Loucy (cell line): ENCODE results near the gene LETM1.

Source experiments
- H2AFZ ChIP-seq: fragments of 200-600 bp; sonication (generic); 2 replicates; pipeline ENCODE4 v1.6.0; 2016; ENCODE audit warnings: antibody characterized with exemption, mild to moderate bottlenecking, low read length, moderate library complexity
- H3F3A ChIP-seq: fragments of 200-600 bp; 2 replicates; pipeline ENCODE4 v1.6.0; 2016; ENCODE audit warnings: antibody characterized with exemption, low read depth, mild to moderate bottlenecking
- H3K27me3 ChIP-seq: fragments of 200-600 bp; sonication (generic); 2 replicates; pipeline ENCODE4 v1.6.1; 2014; ENCODE audit warnings: low read length, mild to moderate bottlenecking; ENCODE audit not compliant: insufficient read depth, poor library complexity, severe bottlenecking
- H3K36me3 ChIP-seq: fragments of 200-600 bp; sonication (generic); 2 replicates; pipeline ENCODE4 v1.6.1; 2016; ENCODE audit warnings: low read length; ENCODE audit not compliant: insufficient read depth
- H3K4me1 ChIP-seq: fragments of 200-600 bp; sonication (generic); 2 replicates; pipeline ENCODE4 v1.5.1; 2014; ENCODE audit warnings: low read length, mild to moderate bottlenecking; ENCODE audit not compliant: insufficient read depth, poor library complexity, severe bottlenecking
- H3K4me2 ChIP-seq: fragments of 200-600 bp; sonication (generic); 2 replicates; pipeline ENCODE4 v1.6.0; 2014; ENCODE audit warnings: antibody characterized with exemption, low read length, low read depth, mild to moderate bottlenecking; ENCODE audit not compliant: poor library complexity, severe bottlenecking
- H3K4me3 ChIP-seq: fragments of 200-600 bp; sonication (generic); 2 replicates; pipeline ENCODE4 v1.5.1; 2014; ENCODE audit warnings: low read length, mild to moderate bottlenecking, mixed read lengths; ENCODE audit not compliant: poor library complexity, severe bottlenecking
- H3K79me2 ChIP-seq: fragments of 200-600 bp; sonication (generic); 2 replicates; pipeline ENCODE4 v1.6.1; 2014; ENCODE audit warnings: low read length; ENCODE audit not compliant: insufficient read depth
- H3K9ac ChIP-seq: fragments of 200-600 bp; sonication (generic); 2 replicates; pipeline ENCODE4 v1.6.0; 2014; ENCODE audit warnings: mild to moderate bottlenecking, low read depth, low read length, moderate library complexity; ENCODE audit not compliant: poor library complexity, severe bottlenecking
- H3K9me2 ChIP-seq: fragments of 200-600 bp; sonication (generic); replicated peaks from 2 replicates; pipeline ENCODE4 v1.6.1; 2016; ENCODE audit warnings: low read depth, low read length, mixed read lengths
- H3K9me3 ChIP-seq: fragments of 200-600 bp; sonication (generic); 2 replicates; pipeline ENCODE4 v1.6.1; 2014; ENCODE audit warnings: mild to moderate bottlenecking, antibody characterized with exemption, low read length, low read depth; ENCODE audit not compliant: insufficient read depth
- H4K20me1 ChIP-seq: fragments of 200-600 bp; sonication (generic); 2 replicates; pipeline ENCODE4 v1.6.0; 2014; ENCODE audit warnings: antibody characterized with exemption, low read length, mild to moderate bottlenecking; ENCODE audit not compliant: insufficient read depth, poor library complexity, severe bottlenecking
- CTCF ChIP-seq: fragments of 200-600 bp; sonication (generic); conservative IDR thresholded peaks from 2 replicates; pipeline ENCODE4 v1.5.1; 2014; ENCODE audit warnings: mild to moderate bottlenecking, antibody characterized with exemption, low read length
- EZH2phosphoT487 ChIP-seq: fragments of 200-600 bp; IDR thresholded peaks from 2 replicates; pipeline ENCODE4 v1.6.1; 2018; ENCODE audit warnings: antibody characterized with exemption, mild to moderate bottlenecking, moderate library complexity, borderline replicate concordance

LETM1 gene

GRCh38 chr4:1768367-1769034, 87.5 kb downstream of the LETM1 start:
- no peak overlapping the region for H3K4me3 ChIP-seq
- no peaks in the 10 kb centered on the region for H4K20me1 ChIP-seq
- H3K79me2 ChIP-seq: no peaks in the 10 kb centered on the region
- no peaks in the 10 kb centered on the region for H3F3A ChIP-seq
- H2AFZ ChIP-seq: no peak overlapping the region
- H3K36me3 ChIP-seq: no peaks in the 10 kb centered on the region
- TF ChIP-seq EZH2phosphoT487: no peak
- TF ChIP-seq CTCF: no peak
- H3K9me3 ChIP-seq: no peaks in the 10 kb centered on the region
- H3K9me2 ChIP-seq: no peaks in the 10 kb centered on the region
- H3K9ac ChIP-seq: no peak overlapping the region
- H3K4me2 ChIP-seq: no peak overlapping the region
- H3K4me1 ChIP-seq: no peaks in the 10 kb centered on the region
- H3K27me3 ChIP-seq: no peaks in the 10 kb centered on the region

- H3F3A ChIP-seq: no peaks in the 10 kb centered on the region
- no peaks in the 10 kb centered on the region for H4K20me1 ChIP-seq
- no peaks in the 10 kb centered on the region for H3K4me1 ChIP-seq
- no peaks in the 10 kb centered on the region for H3K9me3 ChIP-seq
- no peak overlapping the region for H3K4me3 ChIP-seq
- H3K9me2 ChIP-seq: no peaks in the 10 kb centered on the region
- no peak overlapping the region for H3K9ac ChIP-seq
- no peak overlapping the region for H2AFZ ChIP-seq
- TF ChIP-seq CTCF (no peak), EZH2phosphoT487 (no peak)
- H3K79me2 ChIP-seq: no peaks in the 10 kb centered on the region
- no peaks in the 10 kb centered on the region for H3K36me3 ChIP-seq
- no peaks in the 10 kb centered on the region for H3K27me3 ChIP-seq
- no peak overlapping the region for H3K4me2 ChIP-seq
These were observed 88.1 kb downstream of the LETM1 start for GRCh38 chr4:1767770-1768366.

GRCh38 chr4:1767061-1767769, 88.7 kb downstream of the LETM1 start:
- no peaks in the 10 kb centered on the region for H3K9me3 ChIP-seq
- no peak overlapping the region for H2AFZ ChIP-seq
- H3K4me2 ChIP-seq: no peak overlapping the region
- no peak overlapping the region for H3K4me3 ChIP-seq
- no peaks in the 10 kb centered on the region for H3K36me3 ChIP-seq
- no peaks in the 10 kb centered on the region for H3K79me2 ChIP-seq
- no peaks in the 10 kb centered on the region for H3K9me2 ChIP-seq
- no peaks in the 10 kb centered on the region for H3F3A ChIP-seq
- TF ChIP-seq CTCF (no peak), EZH2phosphoT487 (no peak)
- no peaks in the 10 kb centered on the region for H3K27me3 ChIP-seq
- no peaks in the 10 kb centered on the region for H3K4me1 ChIP-seq
- no peak overlapping the region for H3K9ac ChIP-seq
- no peaks in the 10 kb centered on the region for H4K20me1 ChIP-seq
